HG03064 (cell line): Measurements from ENCODE around the gene NEK4.
"Not testable (repeated sequence)": the region's sequence is repeated elsewhere in the genome, so short reads cannot be mapped to it uniquely, and the experiment has no call there.

Experiments
- ATAC-seq: cut with Tn5 transposase; IDR thresholded peaks from one replicate; pipeline ENCODE4 v1.9.1; 2021; ENCODE audit warnings: low read depth; ENCODE audit not compliant: unreplicated experiment

NEK4 gene

GRCh38 chr3:52743152-52743551, 27.6 kb downstream of the NEK4 start:
- ATAC-seq, result no peak

GRCh38 chr3:52742418-52743041, 28.2 kb downstream of the NEK4 start:
- ATAC-seq, result no peak

GRCh38 chr3:52739730-52740129, 31.0 kb downstream of the NEK4 start:
- ATAC-seq, result no peak

- no peak for ATAC-seq
Measured at GRCh38 chr3:52733256-52733891, 37.4 kb downstream of the NEK4 start.

GRCh38 chr3:52731590-52731989, 39.1 kb downstream of the NEK4 start:
- no peak for ATAC-seq

- ATAC-seq, result no peak
Measured at GRCh38 chr3:52730681-52731080, 40.1 kb downstream of the NEK4 start.

- not testable (repeated sequence) for ATAC-seq
Measured at GRCh38 chr3:52728753-52729152, 42.0 kb downstream of the NEK4 start.

- ATAC-seq, result no peak
Measured at GRCh38 chr3:52724511-52724910, 46.2 kb downstream of the NEK4 start.

- no peak for ATAC-seq
Measured at GRCh38 chr3:52723935-52724334, 46.8 kb downstream of the NEK4 start.

- no peak for ATAC-seq
Measured at GRCh38 chr3:52722491-52722890, 48.2 kb downstream of the NEK4 start.

GRCh38 chr3:52721730-52722008, 49.1 kb downstream of the NEK4 start:
- no peak for ATAC-seq

- peak; percentile 84 for ATAC-seq
Measured at GRCh38 chr3:52721002-52721729, 49.6 kb downstream of the NEK4 start.

GRCh38 chr3:52719618-52720017, 51.1 kb downstream of the NEK4 start:
- ATAC-seq, result no peak

GRCh38 chr3:52715714-52716305, 54.9 kb downstream of the NEK4 start:
- ATAC-seq, result no peak

- no peak for ATAC-seq
Measured at GRCh38 chr3:52714335-52715302, 56.1 kb downstream of the NEK4 start.

GRCh38 chr3:52712291-52713212, 58.2 kb downstream of the NEK4 start:
- ATAC-seq, result no peak

- no peak for ATAC-seq
Measured at GRCh38 chr3:52710512-52710911, 60.2 kb downstream of the NEK4 start.

GRCh38 chr3:52707585-52707984, 63.2 kb downstream of the NEK4 start:
- no peak for ATAC-seq
